Mammary epithelial cell (primary cell): ENCODE measurements around the gene C20orf141.

Source experiments
- CTCF ChIP-seq, 2 donors: IDR thresholded peaks in 1 of 2; conservative IDR thresholded peaks in 1 of 2; 2 replicates each; pipeline ENCODE4 v1.5.1; 2011 to 2012; ENCODE audit warnings: inconsistent platforms in 2 of 2, low read length in 2 of 2, mild to moderate bottlenecking in 2 of 2, control low read depth in 1 of 2, low read depth in 1 of 2; ENCODE audit not compliant: insufficient read depth in 1 of 2; ENCODE audit errors: extremely low read depth in 1 of 2
- EZH2 ChIP-seq: IDR thresholded peaks from 2 replicates; pipeline ENCODE4 v1.6.1; 2012; ENCODE audit warnings: low read length, inconsistent platforms, borderline replicate concordance

- no peak for TF ChIP-seq CTCF (conservative IDR thresholded peaks at IDR 0.05 in 1 of 2, IDR thresholded peaks at IDR 0.05 in 1 of 2; ENCODE audit: extremely low read depth in 1 of 2, insufficient read depth in 1 of 2, low read depth in 1 of 2, low read length in 2 of 2)
- TF ChIP-seq EZH2: no peak
Observed at GRCh38 chr20:2767768-2768631, 46.8 kb upstream of the C20orf141 start.
